GM12878 (cell line): ENCODE results near the gene LPIN1. TPM values are rescaled to one million over a fixed set of nuclear protein-coding genes. Genes with fewer than 3 reads are reported as not detected.

Source experiments
- ATAC-seq: fragments of 200-7000 bp; cut with Tn5 transposase; 3 replicates; pipeline ENCODE4 v1.9.1; 2020; ENCODE audit warnings: mild to moderate bottlenecking, moderate library complexity
- BruUV-seq: library from RNA; stranded (reverse); fragments of 400-500 nt; replicated peaks from 2 replicates; lab custom pipeline; 2021; lab: Mats Ljungman, UMichigan
- CTCF ChIA-PET: fragments of 300-600 bp; sonication (Branson Sonifier 250); formaldehyde crosslinking; extraction: SDS; loops from one replicate; lab custom pipeline; 2021; ENCODE audit warnings: inconsistent platforms; lab: Yijun Ruan, JAX
- POLR2A ChIA-PET: fragments of 350-600 bp; formaldehyde crosslinking; extraction: SDS; loops from one replicate; lab custom pipeline; 2021; ENCODE audit warnings: inconsistent platforms; lab: Charles Lee
- RAD21 ChIA-PET: fragments of 300-600 bp; sonication (Branson Sonifier 250); formaldehyde crosslinking; loops from one replicate; lab custom pipeline; 2023; ENCODE audit warnings: antibody characterized with exemption; ENCODE audit not compliant: unreplicated experiment; lab: Charles Lee
- SMC1A ChIA-PET: fragments of 300-600 bp; sonication (Branson Sonifier 250); formaldehyde crosslinking; loops from one replicate; lab custom pipeline; 2023; ENCODE audit not compliant: unreplicated experiment, uncharacterized antibody; lab: Charles Lee
- DNase-seq: peaks from one replicate; pipeline ENCODE4 v3.0.0-alpha.2; 2011; ENCODE audit warnings: low read depth, low spot score
- FAIRE-seq: peaks from 3 replicates; lab custom pipeline; 2011; peaks lifted over from hg19 to GRCh38; lab: Jason Lieb, UNC
- H2AFZ ChIP-seq: 2 replicates; pipeline ENCODE4 v1.6.0; 2011; ENCODE audit warnings: low read depth, low read length, control low read depth; ENCODE audit not compliant: control insufficient read depth
- H3K27ac ChIP-seq: 2 replicates; pipeline ENCODE4 v1.5.1; 2011; ENCODE audit warnings: control low read depth; ENCODE audit not compliant: control insufficient read depth, insufficient read depth
- H3K27me3 ChIP-seq, 2 experiments: replicated peaks in 1 of 2; 2 replicates each; pipeline versions ENCODE4 v1.6.0 to v1.6.1; 2011; ENCODE audit warnings: low read length in 1 of 2; ENCODE audit not compliant: control insufficient read depth in 2 of 2, insufficient read depth in 2 of 2
- H3K36me3 ChIP-seq, 2 experiments: 2 replicates each; pipeline ENCODE4 v1.5.1; 2011; ENCODE audit warnings: low read length in 1 of 2; ENCODE audit not compliant: control insufficient read depth in 2 of 2, insufficient read depth in 2 of 2
- H3K4me1 ChIP-seq: 2 replicates; pipeline ENCODE4 v1.6.1; 2011; ENCODE audit warnings: mild to moderate bottlenecking, low read length, moderate library complexity, mixed read lengths; ENCODE audit not compliant: control insufficient read depth, insufficient read depth
- H3K4me2 ChIP-seq: 2 replicates; pipeline ENCODE4 v1.6.0; 2011; ENCODE audit warnings: control low read depth; ENCODE audit not compliant: control insufficient read depth, insufficient read depth
- H3K4me3 ChIP-seq: fragments of 200-600 bp; sonication (generic); 2 replicates; pipeline ENCODE4 v1.5.1; 2016
- H3K79me2 ChIP-seq: 2 replicates; pipeline ENCODE4 v1.6.0; 2011; ENCODE audit warnings: low read length; ENCODE audit not compliant: control insufficient read depth, insufficient read depth
- H3K9ac ChIP-seq: 2 replicates; pipeline ENCODE4 v1.8.0; 2011; ENCODE audit warnings: low read length, control low read depth, mixed read lengths; ENCODE audit not compliant: control insufficient read depth, insufficient read depth
- H3K9me3 ChIP-seq: replicated peaks from 3 replicates; pipeline ENCODE4 v1.5.1; 2011; ENCODE audit warnings: mild to moderate bottlenecking, low read length; ENCODE audit not compliant: control insufficient read depth, insufficient read depth
- H4K20me1 ChIP-seq: 2 replicates; pipeline ENCODE4 v1.6.0; 2011; ENCODE audit not compliant: control insufficient read depth, insufficient read depth
- ATF3 ChIP-seq: IDR thresholded peaks from 2 replicates; pipeline ENCODE4 v1.6.1; 2011; ENCODE audit warnings: low read depth, mild to moderate bottlenecking, low read length, moderate library complexity, borderline replicate concordance; ENCODE audit errors: extremely low read depth
- ESRRA ChIP-seq: IDR thresholded peaks from 2 replicates; pipeline ENCODE4 v1.6.1; 2012; ENCODE audit warnings: mild to moderate bottlenecking, low read length, improper control_type of control experiment
- MYB ChIP-seq: fragments of 150-350 bp; IDR thresholded peaks from 2 replicates; pipeline ENCODE4 v1.6.1; 2014; ENCODE audit warnings: mild to moderate bottlenecking, low read depth, low read length, borderline replicate concordance
- NRF1 ChIP-seq: conservative IDR thresholded peaks from 2 replicates; pipeline ENCODE4 v1.6.1; 2011; ENCODE audit warnings: mild to moderate bottlenecking, low read depth, low read length, improper control_type of control experiment
- WRNIP1 ChIP-seq: IDR thresholded peaks from 2 replicates; pipeline ENCODE4 v1.6.1; 2011; ENCODE audit warnings: low read depth, low read length, improper control_type of control experiment, borderline replicate concordance
- YBX1 ChIP-seq: fragments of 450-650 bp; IDR thresholded peaks from 2 replicates; pipeline ENCODE4 v1.6.1; 2016; ENCODE audit warnings: antibody characterized with exemption
- YY1 ChIP-seq: IDR thresholded peaks from 2 replicates; pipeline ENCODE4 v1.6.1; 2011; ENCODE audit warnings: low read depth, mild to moderate bottlenecking, low read length
- ZZZ3 ChIP-seq: IDR thresholded peaks from 2 replicates; pipeline ENCODE4 v1.6.1; 2011; ENCODE audit warnings: low read depth; ENCODE audit not compliant: control insufficient read depth, insufficient read length
- WGBS: methylation state at CpG from one replicate; pipeline ENCODE4 v1.1.6; 2016; ENCODE audit warnings: low lambda C conversion rate; ENCODE audit not compliant: insufficient replicate concordance, insufficient coverage; ENCODE audit errors: missing lambda C conversion rate; 5-methylcytosine and 5-hydroxymethylcytosine counted together
- in situ Hi-C: fragments of 300-500 bp; cut with MboI; formaldehyde crosslinking; loops from 9 replicates; pipeline ENCODE4 v1.14.3; 2018; ENCODE audit warnings: mixed read lengths
- intact Hi-C: fragments of 100-400 bp; cut with micrococcal nuclease; formaldehyde crosslinking; loops from one replicate; pipeline ENCODE4 v1.14.2; 2022; ENCODE audit not compliant: unreplicated experiment
- polyA plus RNA-seq, 11 experiments: library from polyadenylated mRNA; depleted of rRNA in 4 of 11; unstranded in 6 of 11; stranded (reverse) in 5 of 11; fragments of >200 nt; fragmentation: Nextera tagmentation in 4 of 11; fragmentation: Illumina TruSeq in 1 of 11; extraction: Ambion mirVana in 4 of 11; extraction: Trizol in 1 of 11; gene quantifications; 1 replicate in 1 of 11; 2 replicates in 10 of 11; pipeline versions ENCODE4 v1.2.1 to v1.2.3, GENCODE V29; 2011 to 2016; ENCODE audit warnings: inconsistent platforms in 2 of 11, missing spikeins in 2 of 11, low read depth in 1 of 11
- total RNA-seq, 4 experiments: library from RNA; depleted of rRNA in 3 of 4; stranded (reverse); fragments of >200 nt in 3 of 4; fragmentation: Illumina TruSeq in 1 of 4; extraction: Trizol in 1 of 4; gene quantifications; 2 replicates each; pipeline versions ENCODE4 v1.2.1 to v1.2.3, GENCODE V29; 2013 to 2021
- TF ChIP-seq, protein P1 (sequence below): IDR thresholded peaks from 2 replicates; pipeline ENCODE4 v1.6.1; 2011; ENCODE audit warnings: borderline replicate concordance, low read depth, mild to moderate bottlenecking, moderate library complexity, mixed read lengths, low read length; ENCODE audit not compliant: insufficient read depth; ENCODE audit errors: extremely low read length
- TF ChIP-seq, protein P2 (sequence below): IDR thresholded peaks from 2 replicates; pipeline ENCODE4 v1.6.1; 2012; ENCODE audit warnings: mild to moderate bottlenecking, low read depth, low read length
- TF ChIP-seq, protein P3 (sequence below): fragments of 450-650 bp; IDR thresholded peaks from 2 replicates; pipeline ENCODE4 v1.6.1; 2017; ENCODE audit warnings: antibody characterized with exemption, mild to moderate bottlenecking, moderate library complexity

Gene LPIN1
- total and polyA plus RNA-seq, 10 of the 15 experiments (the other 5 are each of a cell fraction or from before 2014, with no cell fraction given): 18.8 to 82.5 (median 50.3) TPM

- no peaks in the 10 kb centered on the region for H3K36me3 ChIP-seq
- H3K4me2 ChIP-seq: no peak overlapping the region
- no peak for DNase-seq
- no peaks in the 10 kb centered on the region; the same call in 2 of the 3 replicates for H3K9me3 ChIP-seq
- no peaks in the 10 kb centered on the region for H4K20me1 ChIP-seq
- no peaks in the 10 kb centered on the region for H3K27me3 ChIP-seq
- no peak overlapping the region for H3K27ac ChIP-seq
- ChIA-PET CTCF (interaction anchor here (0.9 to 28.9 kb wide), 7 partner anchors 11 to 53 kb away, joined by 3 to 684 read pairs (median 18); no protein-coding TSS in a partner anchor), POLR2A (interaction anchor here (1.2 to 5.0 kb wide), 2 partner anchors 11 to 13 kb away, joined by 5 to 84 read pairs; no protein-coding TSS in a partner anchor), SMC1A (interaction anchor here (2.3 to 16.4 kb wide), 4 partner anchors 10 to 38 kb away, joined by 11 to 222 read pairs (median 190); no protein-coding TSS in a partner anchor), RAD21 (interaction anchor here (1.1 to 2.7 kb wide), 4 partner anchors 11 to 37 kb away, joined by 4 to 51 read pairs (median 12); no protein-coding TSS in a partner anchor)
- H3K79me2 ChIP-seq: peaks cover 14% of the 10 kb centered on the region
- FAIRE-seq: no peak
- in situ Hi-C loops: no loop called here
- H3K4me3 ChIP-seq: no peak overlapping the region
- no TSS peak for BruUV-seq
- ATAC-seq: no peak
- no peak overlapping the region for H3K9ac ChIP-seq
- intact Hi-C loops: loop anchor here (10.0 kb wide), 1 partner anchor 928 kb away; the partner anchor contains the start of gene PDIA6
- H3K4me1 ChIP-seq: peaks cover 31% of the 10 kb centered on the region
- 66% methylated on average over 16 of the region's 16 CpGs for WGBS
- no peak overlapping the region for H2AFZ ChIP-seq
- TF ChIP-seq ATF3: no peak
- TF ChIP-seq WRNIP1: no peak
- no peak for TF ChIP-seq ESRRA
- TF ChIP-seq, protein P1, sequence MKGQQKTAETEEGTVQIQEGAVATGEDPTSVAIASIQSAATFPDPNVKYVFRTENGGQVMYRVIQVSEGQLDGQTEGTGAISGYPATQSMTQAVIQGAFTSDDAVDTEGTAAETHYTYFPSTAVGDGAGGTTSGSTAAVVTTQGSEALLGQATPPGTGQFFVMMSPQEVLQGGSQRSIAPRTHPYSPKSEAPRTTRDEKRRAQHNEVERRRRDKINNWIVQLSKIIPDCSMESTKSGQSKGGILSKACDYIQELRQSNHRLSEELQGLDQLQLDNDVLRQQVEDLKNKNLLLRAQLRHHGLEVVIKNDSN: no peak
- TF ChIP-seq NRF1: no peak
- TF ChIP-seq YY1: no peak
- no peak for TF ChIP-seq ZZZ3
- TF ChIP-seq, protein P2, sequence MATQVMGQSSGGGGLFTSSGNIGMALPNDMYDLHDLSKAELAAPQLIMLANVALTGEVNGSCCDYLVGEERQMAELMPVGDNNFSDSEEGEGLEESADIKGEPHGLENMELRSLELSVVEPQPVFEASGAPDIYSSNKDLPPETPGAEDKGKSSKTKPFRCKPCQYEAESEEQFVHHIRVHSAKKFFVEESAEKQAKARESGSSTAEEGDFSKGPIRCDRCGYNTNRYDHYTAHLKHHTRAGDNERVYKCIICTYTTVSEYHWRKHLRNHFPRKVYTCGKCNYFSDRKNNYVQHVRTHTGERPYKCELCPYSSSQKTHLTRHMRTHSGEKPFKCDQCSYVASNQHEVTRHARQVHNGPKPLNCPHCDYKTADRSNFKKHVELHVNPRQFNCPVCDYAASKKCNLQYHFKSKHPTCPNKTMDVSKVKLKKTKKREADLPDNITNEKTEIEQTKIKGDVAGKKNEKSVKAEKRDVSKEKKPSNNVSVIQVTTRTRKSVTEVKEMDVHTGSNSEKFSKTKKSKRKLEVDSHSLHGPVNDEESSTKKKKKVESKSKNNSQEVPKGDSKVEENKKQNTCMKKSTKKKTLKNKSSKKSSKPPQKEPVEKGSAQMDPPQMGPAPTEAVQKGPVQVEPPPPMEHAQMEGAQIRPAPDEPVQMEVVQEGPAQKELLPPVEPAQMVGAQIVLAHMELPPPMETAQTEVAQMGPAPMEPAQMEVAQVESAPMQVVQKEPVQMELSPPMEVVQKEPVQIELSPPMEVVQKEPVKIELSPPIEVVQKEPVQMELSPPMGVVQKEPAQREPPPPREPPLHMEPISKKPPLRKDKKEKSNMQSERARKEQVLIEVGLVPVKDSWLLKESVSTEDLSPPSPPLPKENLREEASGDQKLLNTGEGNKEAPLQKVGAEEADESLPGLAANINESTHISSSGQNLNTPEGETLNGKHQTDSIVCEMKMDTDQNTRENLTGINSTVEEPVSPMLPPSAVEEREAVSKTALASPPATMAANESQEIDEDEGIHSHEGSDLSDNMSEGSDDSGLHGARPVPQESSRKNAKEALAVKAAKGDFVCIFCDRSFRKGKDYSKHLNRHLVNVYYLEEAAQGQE: no peak
- TF ChIP-seq YBX1: no peak
- TF ChIP-seq MYB: no peak
- TF ChIP-seq, protein P3, sequence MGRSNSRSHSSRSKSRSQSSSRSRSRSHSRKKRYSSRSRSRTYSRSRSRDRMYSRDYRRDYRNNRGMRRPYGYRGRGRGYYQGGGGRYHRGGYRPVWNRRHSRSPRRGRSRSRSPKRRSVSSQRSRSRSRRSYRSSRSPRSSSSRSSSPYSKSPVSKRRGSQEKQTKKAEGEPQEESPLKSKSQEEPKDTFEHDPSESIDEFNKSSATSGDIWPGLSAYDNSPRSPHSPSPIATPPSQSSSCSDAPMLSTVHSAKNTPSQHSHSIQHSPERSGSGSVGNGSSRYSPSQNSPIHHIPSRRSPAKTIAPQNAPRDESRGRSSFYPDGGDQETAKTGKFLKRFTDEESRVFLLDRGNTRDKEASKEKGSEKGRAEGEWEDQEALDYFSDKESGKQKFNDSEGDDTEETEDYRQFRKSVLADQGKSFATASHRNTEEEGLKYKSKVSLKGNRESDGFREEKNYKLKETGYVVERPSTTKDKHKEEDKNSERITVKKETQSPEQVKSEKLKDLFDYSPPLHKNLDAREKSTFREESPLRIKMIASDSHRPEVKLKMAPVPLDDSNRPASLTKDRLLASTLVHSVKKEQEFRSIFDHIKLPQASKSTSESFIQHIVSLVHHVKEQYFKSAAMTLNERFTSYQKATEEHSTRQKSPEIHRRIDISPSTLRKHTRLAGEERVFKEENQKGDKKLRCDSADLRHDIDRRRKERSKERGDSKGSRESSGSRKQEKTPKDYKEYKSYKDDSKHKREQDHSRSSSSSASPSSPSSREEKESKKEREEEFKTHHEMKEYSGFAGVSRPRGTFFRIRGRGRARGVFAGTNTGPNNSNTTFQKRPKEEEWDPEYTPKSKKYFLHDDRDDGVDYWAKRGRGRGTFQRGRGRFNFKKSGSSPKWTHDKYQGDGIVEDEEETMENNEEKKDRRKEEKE: no peak
These were observed 3.6 kb upstream of the LPIN1 start for GRCh38 chr2:11742702-11743357.
